ENCODE data around the gene CCBE1.

DNA sequence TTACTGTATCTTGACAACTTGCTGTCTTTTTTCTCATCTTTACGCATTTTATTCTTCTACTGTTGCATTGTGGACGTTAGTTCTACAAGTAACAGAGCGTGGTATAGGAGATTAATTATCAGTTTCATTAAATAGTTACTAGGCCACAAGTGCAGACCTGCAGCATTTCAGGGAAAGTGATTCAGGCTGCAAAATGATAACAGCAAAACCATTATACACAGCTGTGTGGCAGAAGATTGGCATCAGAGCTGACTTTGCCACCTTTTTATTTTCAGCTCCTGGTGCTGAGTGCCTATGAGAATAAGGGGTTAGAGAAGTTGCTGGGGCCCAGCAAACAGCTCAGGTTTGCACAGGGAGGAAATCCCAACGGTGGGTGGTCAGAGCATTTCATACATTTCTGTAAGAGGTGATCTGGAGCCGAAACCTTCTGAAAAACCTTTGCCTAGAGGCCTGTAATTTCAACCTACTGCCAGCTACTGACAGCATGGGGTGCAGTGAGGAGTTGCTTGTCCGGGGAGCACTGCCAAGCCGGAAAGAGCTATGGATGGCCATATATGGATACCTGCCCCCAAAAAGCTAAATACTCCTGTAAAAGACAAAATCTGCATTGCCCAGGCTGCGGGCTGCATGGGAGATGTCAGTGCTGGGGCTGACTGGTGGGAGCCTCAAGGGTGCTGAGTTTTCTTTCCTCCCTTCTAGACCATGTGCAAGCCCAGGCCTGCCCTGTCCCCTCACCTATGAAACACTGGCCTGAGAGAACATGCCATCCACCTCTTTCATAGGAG lies 2.7 kb upstream of the CCBE1 start:
- TF ChIP-seq NRF1 (conservative IDR thresholded peaks at IDR 0.05 in 1 of 2, IDR thresholded peaks at IDR 0.05 in 1 of 2) = no peak
- TF ChIP-seq ZNF274 (IDR thresholded peaks at IDR 0.05; ENCODE audit: borderline replicate concordance, low read depth, low read length) = no peak
- TF ChIP-seq, protein P1, sequence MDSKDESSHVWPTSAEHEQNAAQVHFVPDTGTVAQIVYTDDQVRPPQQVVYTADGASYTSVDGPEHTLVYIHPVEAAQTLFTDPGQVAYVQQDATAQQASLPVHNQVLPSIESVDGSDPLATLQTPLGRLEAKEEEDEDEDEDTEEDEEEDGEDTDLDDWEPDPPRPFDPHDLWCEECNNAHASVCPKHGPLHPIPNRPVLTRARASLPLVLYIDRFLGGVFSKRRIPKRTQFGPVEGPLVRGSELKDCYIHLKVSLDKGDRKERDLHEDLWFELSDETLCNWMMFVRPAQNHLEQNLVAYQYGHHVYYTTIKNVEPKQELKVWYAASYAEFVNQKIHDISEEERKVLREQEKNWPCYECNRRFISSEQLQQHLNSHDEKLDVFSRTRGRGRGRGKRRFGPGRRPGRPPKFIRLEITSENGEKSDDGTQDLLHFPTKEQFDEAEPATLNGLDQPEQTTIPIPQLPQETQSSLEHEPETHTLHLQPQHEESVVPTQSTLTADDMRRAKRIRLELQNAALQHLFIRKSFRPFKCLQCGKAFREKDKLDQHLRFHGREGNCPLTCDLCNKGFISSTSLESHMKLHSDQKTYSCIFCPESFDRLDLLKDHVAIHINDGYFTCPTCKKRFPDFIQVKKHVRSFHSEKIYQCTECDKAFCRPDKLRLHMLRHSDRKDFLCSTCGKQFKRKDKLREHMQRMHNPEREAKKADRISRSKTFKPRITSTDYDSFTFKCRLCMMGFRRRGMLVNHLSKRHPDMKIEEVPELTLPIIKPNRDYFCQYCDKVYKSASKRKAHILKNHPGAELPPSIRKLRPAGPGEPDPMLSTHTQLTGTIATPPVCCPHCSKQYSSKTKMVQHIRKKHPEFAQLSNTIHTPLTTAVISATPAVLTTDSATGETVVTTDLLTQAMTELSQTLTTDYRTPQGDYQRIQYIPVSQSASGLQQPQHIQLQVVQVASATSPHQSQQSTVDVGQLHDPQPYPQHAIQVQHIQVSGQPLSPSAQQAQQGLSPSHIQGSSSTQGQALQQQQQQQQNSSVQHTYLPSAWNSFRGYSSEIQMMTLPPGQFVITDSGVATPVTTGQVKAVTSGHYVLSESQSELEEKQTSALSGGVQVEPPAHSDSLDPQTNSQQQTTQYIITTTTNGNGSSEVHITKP (IDR thresholded peaks at IDR 0.05; ENCODE audit: partially characterized antibody) = no peak
- no peak for TF ChIP-seq CTCF (IDR thresholded peaks at IDR 0.05 in 2 of 3, conservative IDR thresholded peaks at IDR 0.05 in 1 of 3; ENCODE audit: insufficient read depth in 2 of 3, low read depth in 1 of 3, low read length in 3 of 3)
- no peak for TF ChIP-seq ZBTB1 (CRISPR knock-in tag; IDR thresholded peaks at IDR 0.05; ENCODE audit: borderline replicate concordance, low read depth)
- TF ChIP-seq NCOA2 (IDR thresholded peaks at IDR 0.05; ENCODE audit: partially characterized antibody in 2 of 2) = no peak
- no peak for TF ChIP-seq FOXK1 (CRISPR knock-in tag; IDR thresholded peaks at IDR 0.05; ENCODE audit: borderline replicate concordance)
- no peak for TF ChIP-seq FIP1L1 (IDR thresholded peaks at IDR 0.05; ENCODE audit: low read depth, low read length, poor library complexity, severe bottlenecking)
- TF ChIP-seq EZH2 (IDR thresholded peaks at IDR 0.05; ENCODE audit: borderline replicate concordance, low read depth, low read length) = no peak
- TF ChIP-seq ZNF57 (CRISPR knock-in tag; IDR thresholded peaks at IDR 0.05) = no peak
- TF ChIP-seq PTBP1 (IDR thresholded peaks at IDR 0.05; ENCODE audit: low read depth, low read length) = no peak
- TF ChIP-seq NR2C2 (CRISPR knock-in tag; IDR thresholded peaks at IDR 0.05) = no peak
- TF ChIP-seq NR2C2 (tag; IDR thresholded peaks at IDR 0.05) = no peak
- no peak for TF ChIP-seq LARP7 (IDR thresholded peaks at IDR 0.05)
- no peak for TF ChIP-seq ZNF3 (CRISPR knock-in tag; IDR thresholded peaks at IDR 0.05)
